ENCODE data around the gene CRACR2B.
A peak's percentile ranks its signal among the peaks of the same experiment; 100 is the strongest.

CRACR2B gene

GRCh38 chr11:867856-868358 is 40.2 kb downstream of the CRACR2B start:
- DNase-seq, result no peak

- DNase-seq, result no peak
These were observed 40.7 kb downstream of the CRACR2B start for GRCh38 chr11:868394-868793.

- no peak for DNase-seq
These were observed 41.1 kb downstream of the CRACR2B start for GRCh38 chr11:868802-869201.

- DNase-seq, result no peak
These were observed 41.8 kb downstream of the CRACR2B start for GRCh38 chr11:869399-870126.

- DNase-seq, result peak; percentile 65
These were observed 42.4 kb downstream of the CRACR2B start for GRCh38 chr11:870127-870413.

- no peak for DNase-seq
These were observed 42.7 kb downstream of the CRACR2B start for GRCh38 chr11:870418-870817.

- no peak for DNase-seq
These were observed 43.8 kb downstream of the CRACR2B start for GRCh38 chr11:871472-871871.

GRCh38 chr11:872799-873198 is 45.1 kb downstream of the CRACR2B start:
- DNase-seq, result no peak

- DNase-seq, result no peak
These were observed 46.0 kb downstream of the CRACR2B start for GRCh38 chr11:873706-874105.

- DNase-seq, result no peak
These were observed 47.5 kb downstream of the CRACR2B start for GRCh38 chr11:875203-875602.

- DNase-seq, result no peak
These were observed 48.1 kb downstream of the CRACR2B start for GRCh38 chr11:875769-876301.

GRCh38 chr11:876545-876944 is 48.8 kb downstream of the CRACR2B start:
- no peak for DNase-seq

- DNase-seq, result no peak
These were observed 49.8 kb downstream of the CRACR2B start for GRCh38 chr11:877565-877964.

GRCh38 chr11:880447-880846 is 52.7 kb downstream of the CRACR2B start:
- DNase-seq, result no peak

Measured in right kidney (tissue), 1 donor.